NT2/D1 (cell line): ENCODE results near the gene TSKS.

ENCODE experiments used
- SUZ12 ChIP-seq: IDR thresholded peaks from 2 replicates; pipeline ENCODE4 v1.6.1; 2011; ENCODE audit not compliant: insufficient read length, insufficient read depth; ENCODE audit errors: extremely low read depth
- ZNF274 ChIP-seq: IDR thresholded peaks from 2 replicates; pipeline ENCODE4 v1.6.1; 2011; ENCODE audit warnings: mild to moderate bottlenecking, low read depth, low read length

- no peak for TF ChIP-seq ZNF274
- no peak for TF ChIP-seq SUZ12
These were observed 43.5 kb upstream of the TSKS start for GRCh38 chr19:49806620-49806959.
